ENCODE measurements around the gene CACNA1A. TPM values are rescaled to one million over a fixed set of nuclear protein-coding genes. Genes with fewer than 3 reads are reported as not detected.

Gene CACNA1A
- total RNA-seq, 1 donor: 1.4 TPM

- Histone ChIP-seq H2AFZ (ENCODE audit: low read length) (no peak overlapping the region), H3K36me3 (ENCODE audit: insufficient read depth, low read length) (no peaks in the 10 kb centered on the region), H3K4me2 (ENCODE audit: insufficient read depth, low read length) (no peak overlapping the region), H3K4me1 (ENCODE audit: insufficient read depth, low read length) (peaks cover 3% of the 10 kb centered on the region), H3K4me3 (ENCODE audit: insufficient read depth, low read length) (no peak overlapping the region), H4K20me1 (ENCODE audit: insufficient read depth, low read length) (no peaks in the 10 kb centered on the region), H3K9me3 (ENCODE audit: low read depth, low read length) (no peaks in the 10 kb centered on the region), H3K27ac (ENCODE audit: low read depth, low read length) (no peak overlapping the region), H3K27me3 (ENCODE audit: insufficient read depth, low read length) (no peaks in the 10 kb centered on the region), H3K79me2 (ENCODE audit: insufficient read depth, low read length) (no peaks in the 10 kb centered on the region)
- no peak for TF ChIP-seq CTCF (IDR thresholded peaks at IDR 0.05; ENCODE audit: extremely low read depth, low read depth, low read length)
- DNase-seq (ENCODE audit: insufficient read length, low spot score, missing footprints): no peak
Observed at GRCh38 chr19:13303381-13304129, 202.7 kb downstream of the CACNA1A start.

- no peaks in the 10 kb centered on the region for H3K9me3 ChIP-seq (ENCODE audit: low read depth, low read length)
- H3K79me2 ChIP-seq (ENCODE audit: insufficient read depth, low read length): no peaks in the 10 kb centered on the region
- H3K4me1 ChIP-seq (ENCODE audit: insufficient read depth, low read length): peaks cover 3% of the 10 kb centered on the region
- H3K27ac ChIP-seq (ENCODE audit: low read depth, low read length): no peak overlapping the region
- DNase-seq (ENCODE audit: insufficient read length, low spot score, missing footprints): peak; percentile 85
- H4K20me1 ChIP-seq (ENCODE audit: insufficient read depth, low read length): no peaks in the 10 kb centered on the region
- no peak overlapping the region for H3K4me2 ChIP-seq (ENCODE audit: insufficient read depth, low read length)
- TF ChIP-seq CTCF (IDR thresholded peaks at IDR 0.05; ENCODE audit: extremely low read depth, low read depth, low read length): no peak
- no peak overlapping the region for H2AFZ ChIP-seq (ENCODE audit: low read length)
- H3K4me3 ChIP-seq (ENCODE audit: insufficient read depth, low read length): no peak overlapping the region
- H3K27me3 ChIP-seq (ENCODE audit: insufficient read depth, low read length): no peaks in the 10 kb centered on the region
- no peaks in the 10 kb centered on the region for H3K36me3 ChIP-seq (ENCODE audit: insufficient read depth, low read length)
Observed at GRCh38 chr19:13302526-13303270, 203.6 kb downstream of the CACNA1A start.

- no peaks in the 10 kb centered on the region for H3K27me3 ChIP-seq (ENCODE audit: insufficient read depth, low read length)
- no peaks in the 10 kb centered on the region for H3K79me2 ChIP-seq (ENCODE audit: insufficient read depth, low read length)
- no peaks in the 10 kb centered on the region for H4K20me1 ChIP-seq (ENCODE audit: insufficient read depth, low read length)
- no peak overlapping the region for H3K27ac ChIP-seq (ENCODE audit: low read depth, low read length)
- DNase-seq (ENCODE audit: insufficient read length, low spot score, missing footprints): no peak
- TF ChIP-seq CTCF (IDR thresholded peaks at IDR 0.05; ENCODE audit: extremely low read depth, low read depth, low read length): no peak
- no peak overlapping the region for H2AFZ ChIP-seq (ENCODE audit: low read length)
- no peak overlapping the region for H3K4me2 ChIP-seq (ENCODE audit: insufficient read depth, low read length)
- H3K4me3 ChIP-seq (ENCODE audit: insufficient read depth, low read length): no peak overlapping the region
- no peaks in the 10 kb centered on the region for H3K36me3 ChIP-seq (ENCODE audit: insufficient read depth, low read length)
- H3K9me3 ChIP-seq (ENCODE audit: low read depth, low read length): no peaks in the 10 kb centered on the region
- H3K4me1 ChIP-seq (ENCODE audit: insufficient read depth, low read length): peaks cover 3% of the 10 kb centered on the region
Observed at GRCh38 chr19:13301627-13302334, 204.5 kb downstream of the CACNA1A start.
